GM12801 (cell line): Measurements from ENCODE around the gene NELL1.

ENCODE experiments used
- CTCF ChIP-seq: IDR thresholded peaks from one replicate; pipeline ENCODE4 v1.5.1; 2011; ENCODE audit warnings: control low read depth; ENCODE audit not compliant: insufficient read length; ENCODE audit errors: extremely low read depth

NELL1 gene

GRCh38 chr11:20790622-20791021 is 121.2 kb downstream of the NELL1 start:
- no peak for TF ChIP-seq CTCF

- TF ChIP-seq CTCF, result no peak
Observed at GRCh38 chr11:20795005-20795404, 125.6 kb downstream of the NELL1 start.

- no peak for TF ChIP-seq CTCF
Observed at GRCh38 chr11:20808328-20808727, 138.9 kb downstream of the NELL1 start.

- no peak for TF ChIP-seq CTCF
Observed at GRCh38 chr11:20821046-20821445, 151.7 kb downstream of the NELL1 start.

- TF ChIP-seq CTCF, result no peak
Observed at GRCh38 chr11:20821470-20821869, 152.1 kb downstream of the NELL1 start.

- TF ChIP-seq CTCF, result no peak
Observed at GRCh38 chr11:20824773-20825172, 155.4 kb downstream of the NELL1 start.

- no peak for TF ChIP-seq CTCF
Observed at GRCh38 chr11:20835561-20835960, 166.2 kb downstream of the NELL1 start.

GRCh38 chr11:20839231-20839630 is 169.8 kb downstream of the NELL1 start:
- TF ChIP-seq CTCF, result no peak
